ENCODE results near the gene TARS1.

Gene TARS1

DNA sequence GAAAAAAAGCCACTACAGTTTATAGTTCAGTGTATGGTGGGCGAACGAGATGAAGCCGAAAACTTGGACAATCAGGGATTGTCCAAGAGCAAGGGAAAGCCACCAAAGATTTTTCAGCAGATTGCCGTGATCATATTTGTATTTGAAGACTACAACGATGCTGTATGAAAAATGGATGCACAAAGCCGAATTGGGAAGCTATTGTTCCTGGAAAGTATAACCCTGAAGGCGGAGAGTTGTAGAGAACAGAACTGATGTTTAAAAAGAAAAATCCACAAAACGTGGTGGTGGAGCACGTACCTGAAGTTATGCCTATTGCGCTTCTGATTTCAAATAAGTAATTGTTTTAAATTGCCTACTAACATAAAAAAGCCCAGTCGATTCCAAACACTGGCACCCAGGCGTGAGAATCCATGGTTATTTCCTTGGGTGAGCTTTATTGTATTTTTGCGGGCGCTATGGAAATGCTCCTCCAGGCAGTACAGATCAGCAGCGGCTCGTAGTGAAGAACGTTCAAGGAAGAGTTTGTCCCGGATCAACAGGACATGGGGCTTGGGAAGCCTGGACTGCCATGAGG is 772 bp upstream of the TARS1 start:
- DNase-seq: peak in 1 of 2 experiments; percentile 51

DNA sequence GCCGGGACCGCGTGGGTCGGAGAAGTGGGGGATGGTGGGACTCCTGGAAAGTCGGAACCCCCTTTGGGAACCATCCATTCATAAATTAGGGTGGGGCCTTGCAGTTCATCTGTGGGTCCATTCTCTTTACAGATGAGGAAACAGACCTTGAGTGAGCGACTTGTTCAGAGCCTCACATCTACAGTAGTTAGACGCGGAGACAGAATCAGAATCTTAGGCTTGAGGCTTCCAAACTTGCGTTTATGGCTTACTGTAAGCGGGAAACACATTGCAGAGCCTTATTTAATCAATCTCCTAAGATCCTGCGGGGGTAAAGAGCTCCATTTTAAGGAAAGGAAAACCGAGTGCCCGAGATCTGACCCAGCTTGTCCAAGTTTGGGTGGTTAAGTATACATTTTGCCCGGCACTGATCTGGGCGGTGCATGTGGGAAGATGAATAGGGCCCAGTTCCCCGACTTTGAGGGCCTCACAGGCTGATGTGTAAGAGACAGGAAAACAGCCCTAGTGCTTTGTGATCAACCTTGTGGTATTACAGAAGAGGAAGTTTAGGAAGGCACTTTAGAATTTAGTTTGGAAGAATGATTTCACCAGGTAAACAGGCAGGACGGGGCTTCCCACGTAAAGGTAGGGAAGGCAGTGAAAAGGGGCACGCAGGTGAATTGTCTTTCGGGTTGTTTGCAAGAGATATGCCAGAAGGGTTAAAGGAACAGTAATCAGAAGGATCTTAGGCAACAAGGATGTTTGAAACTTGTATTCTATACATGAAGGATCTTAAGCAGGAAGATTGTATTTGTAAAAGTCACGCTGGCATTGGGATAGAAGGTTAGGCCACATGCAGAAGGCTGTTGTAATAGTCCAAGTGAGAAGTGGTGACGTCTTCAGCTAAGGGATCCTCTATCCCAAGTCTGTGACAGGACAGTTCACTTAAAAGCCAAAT is 744 bp downstream of the TARS1 start:
- peak in 1 of 2 experiments; percentile 66 for DNase-seq

DNA sequence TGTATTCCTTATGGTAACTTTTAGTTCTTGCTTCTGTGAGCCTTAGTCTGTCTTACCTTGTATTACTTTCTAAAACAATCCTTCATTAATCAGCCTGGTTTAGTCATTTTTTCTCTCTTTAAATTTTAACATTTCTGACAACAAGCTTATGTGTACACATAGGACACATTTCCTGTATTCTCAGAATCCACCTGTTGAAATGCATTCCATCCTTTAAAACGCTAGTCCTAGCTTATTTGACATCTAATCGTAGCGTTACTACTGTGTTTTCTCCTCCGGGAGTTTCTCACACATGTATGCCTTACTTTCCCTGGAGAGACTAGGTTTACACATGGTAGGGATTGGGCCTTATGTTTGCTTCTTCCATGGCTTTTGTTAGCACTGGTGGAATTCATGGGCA is 3.8 kb downstream of the TARS1 start:
- no peak for DNase-seq

DNA sequence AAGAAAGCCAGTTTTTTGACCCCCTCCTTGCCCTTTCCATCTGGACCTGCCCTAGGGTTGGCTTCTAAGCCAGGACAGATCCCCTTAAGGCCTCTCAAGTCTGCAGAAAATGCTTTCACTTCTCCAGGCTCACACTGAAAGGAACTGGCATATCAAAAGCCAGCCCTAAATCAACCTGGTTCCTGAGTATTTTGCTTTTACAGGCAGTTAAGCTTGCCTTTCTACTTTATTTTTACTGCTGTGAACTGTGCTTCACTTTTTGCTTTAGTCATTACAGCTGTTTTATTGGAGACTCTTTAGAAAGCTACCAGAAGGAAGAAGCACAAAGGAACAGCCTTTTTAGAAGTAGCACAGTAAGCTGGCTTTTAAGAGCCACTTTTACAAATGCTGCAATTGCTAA is 5.0 kb downstream of the TARS1 start:
- DNase-seq: no peak

DNA sequence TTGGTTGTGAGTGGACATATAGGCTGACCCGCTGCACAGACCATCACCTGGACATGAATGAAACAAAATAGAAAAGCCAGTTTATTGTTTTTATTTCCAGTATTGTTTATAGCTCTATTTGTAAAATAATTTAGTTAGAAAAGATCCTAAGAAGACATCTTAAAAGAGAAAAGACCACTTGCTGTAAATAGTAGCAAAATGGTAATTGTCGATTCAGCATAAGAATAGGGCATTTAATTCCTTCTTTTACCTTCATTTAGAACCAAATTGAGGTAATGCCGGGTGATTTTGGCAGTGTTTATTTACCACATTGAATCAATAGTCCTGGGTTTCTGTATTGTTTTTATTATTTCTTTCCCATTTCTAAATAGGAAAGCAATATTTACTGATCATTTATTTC is 7.4 kb downstream of the TARS1 start:
- DNase-seq: no peak

DNA sequence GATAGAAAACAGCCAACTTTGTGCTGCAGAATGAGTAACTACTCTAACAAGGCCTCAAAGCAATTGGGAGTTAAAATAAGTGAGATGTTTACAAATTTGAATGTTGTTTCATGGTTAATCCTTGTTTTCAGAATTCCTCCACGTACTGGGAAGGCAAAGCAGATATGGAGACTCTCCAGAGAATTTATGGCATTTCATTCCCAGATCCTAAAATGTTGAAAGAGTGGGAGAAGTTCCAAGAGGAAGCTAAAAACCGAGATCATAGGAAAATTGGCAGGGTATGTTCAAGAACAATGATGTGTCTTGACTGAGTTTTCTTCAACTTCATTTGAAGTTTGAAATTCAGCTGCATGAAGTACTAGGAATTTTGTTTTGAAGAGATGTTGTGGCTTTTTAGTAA is 16.4 kb downstream of the TARS1 start:
- DNase-seq: no peak

DNA sequence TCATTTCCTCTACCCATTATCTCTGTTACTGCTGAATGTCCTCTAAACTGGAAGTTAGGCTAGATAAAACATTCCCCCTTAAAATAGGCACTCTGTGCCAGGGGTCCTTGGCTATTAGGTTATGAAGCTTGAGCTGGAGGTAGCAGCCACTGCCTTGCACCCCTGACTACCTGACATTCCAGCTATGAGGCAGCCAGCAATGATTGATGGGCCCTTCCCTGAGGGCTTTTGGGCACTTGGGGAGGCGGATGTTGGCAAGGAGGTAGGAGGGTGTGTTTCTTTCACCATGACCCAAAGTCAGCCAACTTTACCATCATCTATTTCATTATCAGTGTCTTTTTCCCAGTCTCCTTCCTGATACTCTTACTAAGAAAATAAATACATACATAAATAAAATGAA is 17.1 kb downstream of the TARS1 start:
- no peak for DNase-seq

DNA sequence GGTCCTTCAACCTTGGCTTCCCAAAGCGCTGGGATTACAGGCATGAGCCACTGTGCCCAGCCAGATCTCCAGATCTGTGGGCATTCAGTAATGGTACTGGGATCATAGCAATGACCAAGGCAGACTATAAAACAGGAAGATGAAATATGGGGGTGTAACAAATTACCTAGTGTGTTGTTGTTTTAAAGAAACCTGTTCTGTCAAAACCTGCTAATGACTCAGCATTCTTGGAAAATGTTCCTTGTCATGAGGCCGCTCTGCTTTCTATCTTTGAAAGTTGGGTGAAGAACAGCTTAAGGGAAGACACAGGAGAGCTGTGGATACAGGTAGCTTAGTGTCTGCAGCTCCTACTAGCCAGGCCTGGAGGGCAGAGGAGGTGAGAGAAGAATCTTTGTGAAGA is 19.4 kb downstream of the TARS1 start:
- no peak for DNase-seq

DNA sequence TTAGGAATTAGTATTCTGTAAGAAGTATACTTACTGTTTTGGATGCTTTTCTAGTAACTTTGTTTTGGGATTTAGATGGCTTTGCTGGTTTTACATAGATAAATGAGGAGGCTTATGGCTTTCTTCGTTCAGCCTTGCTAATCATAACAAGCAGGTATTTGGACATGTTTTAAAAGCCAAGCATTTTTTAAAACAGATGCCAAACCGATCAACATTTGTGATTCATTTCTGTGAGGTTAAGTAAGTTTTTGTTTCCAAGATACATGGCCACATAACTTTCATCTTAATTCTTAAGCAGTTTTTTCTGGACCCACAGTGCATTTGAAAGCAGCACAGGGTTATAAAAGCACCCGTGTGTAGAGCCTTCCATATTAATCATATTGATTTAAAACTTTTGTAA is 21.7 kb downstream of the TARS1 start:
- no peak for DNase-seq

DNA sequence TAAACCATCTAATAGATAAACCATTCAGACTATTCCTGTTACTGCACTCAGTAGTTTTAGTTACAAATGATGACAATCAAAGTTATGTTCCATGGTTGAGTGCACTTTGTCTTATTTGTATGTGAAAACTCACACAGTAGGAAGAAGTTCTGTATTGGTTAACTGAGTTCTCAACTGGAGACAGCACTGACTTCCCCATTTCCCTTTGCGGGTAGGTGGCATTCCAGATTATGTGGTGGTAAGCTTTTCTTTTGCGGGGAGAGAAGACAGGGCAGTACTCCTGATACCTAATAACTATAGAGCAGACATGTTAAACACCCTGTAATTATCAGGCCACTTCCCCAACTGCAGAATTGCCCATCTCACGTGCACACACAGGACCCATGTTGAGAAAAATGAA is 24.4 kb downstream of the TARS1 start:
- DNase-seq: no peak

DNA sequence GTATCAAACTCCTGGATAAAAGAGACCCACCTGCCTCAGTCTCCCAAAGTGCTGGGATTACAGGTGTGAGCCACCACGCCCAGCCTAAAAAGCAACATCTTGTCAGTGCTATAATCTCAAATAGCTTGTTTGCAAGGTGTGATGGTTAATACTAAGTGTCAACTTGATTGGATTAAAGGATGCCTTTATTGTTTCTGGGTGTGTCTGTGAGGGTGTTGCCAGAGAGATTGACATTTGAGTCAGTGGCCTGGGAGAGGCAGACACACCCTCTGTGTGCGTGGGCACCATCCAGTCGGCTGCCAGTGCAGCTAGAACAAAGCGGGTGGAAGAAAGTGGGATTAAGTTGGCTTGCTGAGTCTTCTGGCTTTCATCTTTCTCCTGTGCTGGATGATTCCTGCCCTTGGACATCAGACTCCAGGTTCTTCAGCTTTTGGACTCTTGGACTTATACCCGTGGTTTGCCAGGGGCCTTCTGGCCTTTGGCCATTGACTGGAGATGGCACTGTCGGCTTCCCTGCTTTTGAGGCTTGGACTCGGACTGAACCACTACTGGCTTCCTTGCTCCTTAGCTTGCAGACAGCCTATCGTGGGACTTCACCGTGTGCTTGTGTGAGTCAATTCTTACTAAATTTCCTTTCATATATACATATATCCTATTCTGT is 28.1 kb downstream of the TARS1 start:
- DNase-seq: no peak

DNA sequence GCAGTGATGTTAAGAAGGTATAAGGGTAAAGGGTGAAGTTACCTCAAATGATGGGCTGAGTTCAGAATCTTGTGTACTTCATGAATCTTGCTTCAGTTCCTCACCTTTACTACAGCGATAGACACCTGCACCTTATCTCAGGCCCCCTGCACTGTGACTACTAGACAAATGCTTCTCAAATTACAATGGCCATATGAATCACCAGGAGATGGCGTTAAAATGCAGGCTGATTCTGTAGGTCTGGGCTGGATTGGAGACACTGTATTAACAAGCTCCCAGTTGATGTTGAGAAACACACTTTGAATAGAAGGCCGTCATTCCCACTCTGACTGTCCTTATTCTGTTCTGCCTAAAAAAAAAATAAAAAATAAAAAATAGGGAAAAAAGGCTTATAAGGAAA is 29.8 kb downstream of the TARS1 start:
- DNase-seq: peak; percentile 44 to 84

DNA sequence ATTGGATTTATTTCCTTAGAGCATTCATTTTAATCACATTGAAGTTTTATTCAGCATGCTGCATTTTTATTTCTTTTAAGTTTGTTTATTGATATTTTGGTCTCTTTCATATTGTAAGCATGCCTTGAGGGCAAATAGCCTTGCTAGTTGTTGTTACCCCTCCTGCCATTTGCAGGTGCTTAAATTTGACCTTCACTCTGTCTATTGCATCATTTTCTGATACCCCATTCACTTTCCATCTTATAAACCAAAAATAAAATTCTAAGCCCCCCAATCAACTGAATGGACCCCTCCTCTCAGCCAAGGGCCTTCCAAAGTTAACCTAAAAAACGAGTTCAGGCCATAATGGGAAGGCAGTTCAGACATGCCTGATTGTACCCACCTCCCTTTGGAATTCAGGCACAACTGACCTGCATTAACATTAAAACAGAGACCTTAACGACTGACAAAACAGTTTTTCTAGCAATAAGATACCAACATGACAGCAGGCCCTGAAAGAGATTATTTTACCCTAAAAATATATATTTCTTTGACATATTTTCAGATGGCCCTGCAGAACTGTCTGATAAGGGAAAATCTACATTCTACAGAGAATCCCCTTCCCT is 32.1 kb downstream of the TARS1 start:
- DNase-seq: no peak

DNA sequence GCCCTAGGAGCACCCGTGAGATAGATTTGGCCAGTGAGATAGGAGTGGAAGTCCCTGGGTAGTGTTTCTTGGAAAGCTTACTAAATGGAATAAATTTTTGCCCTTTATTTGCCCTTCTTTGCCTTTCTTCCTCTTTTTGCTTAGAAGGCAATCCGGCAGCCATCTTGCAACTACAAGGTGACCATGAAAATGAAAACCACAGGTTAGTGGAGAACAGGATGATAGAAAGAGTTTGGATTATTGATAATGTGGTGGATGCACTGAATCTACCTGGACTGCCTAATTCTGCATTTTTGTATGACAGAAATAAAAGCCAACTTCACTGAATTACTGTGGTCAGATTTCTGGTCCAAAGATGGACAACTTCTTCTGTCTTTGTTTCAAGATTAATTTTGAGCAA is 33.2 kb downstream of the TARS1 start:
- DNase-seq: no peak

DNA sequence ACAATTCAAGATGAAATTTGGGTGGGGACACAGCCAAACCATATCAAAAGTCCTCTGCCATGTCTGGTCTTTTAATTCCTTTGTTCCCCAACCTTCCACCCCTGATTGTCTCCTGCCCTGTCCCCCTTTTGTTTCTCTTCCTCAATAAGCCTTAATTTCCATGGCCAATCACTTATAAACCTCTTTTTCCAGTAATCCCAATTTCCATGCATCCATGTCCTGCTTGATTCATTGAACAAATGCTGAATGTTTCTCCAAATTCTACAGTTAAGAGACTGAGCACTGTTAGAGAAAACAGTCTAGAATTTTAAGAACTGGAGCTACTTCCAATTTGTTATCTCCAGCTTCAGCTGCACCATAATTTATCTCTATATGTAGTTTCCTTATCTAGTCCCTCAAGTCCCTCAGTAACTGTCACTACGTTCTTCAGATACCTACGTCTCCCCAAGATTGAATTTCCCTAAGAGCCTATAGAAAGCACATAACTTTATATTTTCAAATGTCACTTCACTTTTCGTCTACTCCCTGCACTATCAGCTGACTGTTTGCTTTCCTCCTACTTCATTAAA is 34.2 kb downstream of the TARS1 start:
- DNase-seq: no peak

DNA sequence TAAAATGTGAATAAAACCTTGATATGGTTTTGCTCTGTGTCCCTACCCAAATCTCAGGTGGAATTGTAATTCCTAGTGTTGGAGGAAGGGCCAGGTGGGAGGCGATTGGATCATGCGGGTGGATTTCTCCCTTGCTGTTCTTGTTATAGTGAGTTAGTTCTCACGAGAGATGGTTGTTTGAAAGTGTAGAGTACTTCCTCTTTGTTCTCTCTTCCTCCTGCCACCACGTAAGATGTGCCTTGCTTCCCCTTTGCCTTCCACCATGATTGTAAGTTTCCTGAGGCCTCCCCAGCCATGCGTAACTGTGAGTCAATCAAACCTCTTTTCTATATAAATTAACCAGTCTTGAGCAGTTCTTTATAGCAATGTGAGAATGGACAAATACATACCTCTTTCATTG is 34.9 kb downstream of the TARS1 start:
- DNase-seq: no peak

DNA sequence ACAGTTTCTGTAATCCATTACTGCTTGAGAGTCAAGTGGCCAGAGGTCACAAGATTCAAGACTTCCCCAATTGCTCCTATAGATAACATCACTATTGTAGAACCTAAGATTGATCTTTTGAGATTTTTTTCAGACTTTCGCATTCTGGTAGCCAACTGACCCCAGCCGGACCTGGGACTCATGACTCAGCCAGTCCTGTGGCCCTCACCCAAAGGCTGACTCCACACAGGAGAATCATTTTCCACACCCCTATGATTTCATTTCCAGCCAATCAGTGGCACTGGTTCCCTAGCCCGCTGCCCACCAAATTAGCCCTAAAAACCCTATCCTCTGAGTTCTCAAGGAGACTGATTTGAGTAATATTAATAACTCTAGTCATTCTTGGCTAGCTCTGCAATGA is 36.2 kb downstream of the TARS1 start:
- no peak for DNase-seq

DNA sequence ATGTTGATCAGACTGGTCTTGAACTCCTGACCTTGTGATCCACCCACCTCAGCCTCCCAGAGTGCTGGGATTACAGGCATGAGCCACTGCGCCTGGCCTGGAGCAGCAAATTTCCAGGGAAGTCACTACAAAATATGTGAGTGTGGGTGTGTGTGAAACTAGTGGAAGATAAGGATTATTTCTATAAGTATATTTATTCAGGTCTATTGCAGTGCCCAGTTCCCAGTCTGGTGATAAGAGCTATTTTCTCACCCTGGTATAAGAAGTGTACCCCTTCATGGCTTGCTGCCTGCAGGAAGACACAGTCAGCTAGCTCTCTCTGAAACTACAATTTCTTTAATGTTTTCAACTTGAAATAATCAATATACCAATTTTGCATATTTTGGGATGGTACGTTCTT is 37.1 kb downstream of the TARS1 start:
- DNase-seq: no peak

DNA sequence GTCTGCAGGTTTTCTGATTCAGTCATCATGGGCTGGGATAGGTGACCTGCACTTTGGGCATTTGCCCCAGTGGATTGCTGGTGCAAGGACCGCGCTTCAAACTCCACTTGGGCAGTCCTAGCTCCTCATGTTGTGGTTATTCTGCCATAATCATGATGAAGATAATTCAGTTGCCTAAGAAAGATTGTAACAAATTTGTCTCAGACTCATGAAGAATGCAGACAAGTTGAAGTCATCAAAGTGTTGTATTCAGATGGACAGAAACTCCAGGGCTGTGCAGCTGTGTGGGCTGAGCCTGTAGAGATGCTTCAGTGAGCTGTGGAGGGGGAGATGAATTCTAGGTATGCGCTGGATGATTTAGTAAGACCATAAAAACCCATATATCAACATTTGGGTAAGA is 38.5 kb downstream of the TARS1 start:
- no peak for DNase-seq

DNA sequence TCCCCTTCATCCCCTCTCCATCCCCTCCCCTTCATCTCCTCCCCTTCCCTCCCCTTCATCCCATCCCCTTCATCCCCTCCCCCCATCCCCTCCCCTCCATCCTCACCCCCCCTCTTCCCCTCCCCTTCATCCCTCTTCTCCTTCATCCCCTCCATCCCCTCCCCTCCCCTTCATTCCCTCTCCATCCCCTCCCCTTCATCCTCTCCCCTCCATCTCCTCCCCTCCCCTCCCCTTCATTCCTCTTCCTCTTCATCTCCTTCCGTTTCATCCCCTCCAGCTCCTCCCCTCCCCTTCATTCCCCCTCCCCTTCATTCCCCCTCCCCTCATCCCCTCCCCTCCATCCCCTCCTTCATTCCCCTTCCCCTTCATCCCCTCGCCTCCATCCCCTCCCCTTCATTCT is 40.1 kb downstream of the TARS1 start:
- DNase-seq: no peak

DNA sequence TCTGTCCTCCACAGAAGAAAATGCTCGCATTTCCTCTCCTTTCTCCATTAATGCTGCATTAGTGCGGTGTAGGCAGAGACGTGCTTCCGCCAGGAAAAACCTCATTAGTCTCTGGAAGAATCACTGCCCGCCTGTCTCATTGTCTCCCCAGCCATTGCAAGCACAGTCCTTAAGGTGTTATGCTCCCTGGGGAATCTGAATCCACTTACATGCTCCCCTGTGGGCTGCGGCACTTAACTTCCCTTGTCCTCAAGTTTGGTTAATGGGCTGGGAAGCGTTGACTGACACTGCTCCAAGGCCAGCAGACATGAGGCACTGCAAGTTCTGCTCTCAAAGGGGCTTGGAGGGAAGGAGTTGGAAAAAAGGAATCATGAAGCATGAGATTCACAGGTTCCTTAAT is 41.6 kb downstream of the TARS1 start:
- DNase-seq: peak in 1 of 2 experiments; percentile 13

DNA sequence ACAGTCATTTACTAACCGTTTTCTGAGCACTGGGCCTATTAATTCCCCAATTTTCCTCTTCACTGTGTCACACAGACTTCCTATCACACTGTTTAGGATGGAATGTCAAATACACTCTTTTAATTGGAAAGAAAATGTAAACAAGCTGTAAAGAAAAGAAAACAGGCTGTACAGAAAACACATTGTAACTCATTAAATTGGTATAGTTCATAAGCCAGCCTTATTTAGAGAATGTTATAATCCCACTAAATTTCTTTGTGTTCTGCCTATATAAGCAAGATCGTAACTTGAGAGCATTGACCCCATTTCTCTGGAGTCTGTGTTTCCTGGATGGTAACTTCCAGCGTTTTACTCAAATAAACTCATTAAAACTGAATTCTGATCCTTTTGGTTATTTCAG is 46.5 kb downstream of the TARS1 start:
- DNase-seq: no peak
